Measurements from ENCODE around the gene ACTR2.
"Not testable (repeated sequence)": the region's sequence is repeated elsewhere in the genome, so short reads cannot be mapped to it uniquely, and the experiment has no call there.

ACTR2 gene

DNA sequence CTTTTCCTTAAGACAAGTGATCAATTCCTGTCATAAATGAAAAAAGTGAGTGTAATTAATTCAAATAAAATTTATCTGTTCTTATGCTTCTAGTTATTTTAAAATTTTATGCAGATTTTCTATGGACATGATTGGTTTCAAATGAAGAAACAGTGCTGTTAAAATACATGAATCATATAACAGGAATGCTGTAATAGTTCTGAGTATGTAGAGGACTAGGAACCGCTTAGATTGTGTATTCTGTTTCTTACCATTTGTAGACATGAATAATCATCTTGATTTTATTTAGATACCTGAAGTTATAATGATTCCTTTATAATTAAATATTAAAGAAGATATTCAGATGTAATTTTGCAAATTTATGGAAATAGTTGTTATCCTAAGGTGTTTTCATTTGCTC lies 3.5 kb downstream of the ACTR2 start:
- DNase-seq, result no peak

DNA sequence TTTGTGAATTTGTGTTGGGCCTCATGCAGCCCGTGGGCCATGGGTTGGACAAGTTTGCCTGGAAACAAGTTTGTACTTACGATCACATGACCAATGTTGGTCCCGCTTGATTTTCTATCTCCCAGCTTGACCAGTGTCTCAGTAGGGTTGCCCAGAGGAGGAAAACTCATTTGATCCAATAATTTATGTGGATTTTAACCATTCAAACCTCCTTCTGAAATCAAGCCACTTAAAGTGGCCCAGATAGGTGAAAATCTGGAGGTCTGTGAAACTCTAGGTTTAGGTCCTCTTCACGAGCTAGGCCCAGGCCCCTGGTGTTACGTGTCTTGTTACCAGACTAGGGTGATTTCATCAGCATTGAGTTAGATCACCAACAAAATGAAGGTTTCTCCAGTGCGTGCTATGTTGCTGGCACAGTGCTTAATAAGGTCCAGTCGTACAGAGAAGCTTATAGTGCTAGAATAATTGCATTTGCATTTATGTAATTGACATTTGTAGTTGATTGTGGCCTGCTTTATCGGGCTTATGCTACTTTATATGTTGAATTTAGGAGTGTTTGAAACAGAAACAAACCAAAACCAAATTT lies 4.4 kb downstream of the ACTR2 start:
- DNase-seq, result no peak

DNA sequence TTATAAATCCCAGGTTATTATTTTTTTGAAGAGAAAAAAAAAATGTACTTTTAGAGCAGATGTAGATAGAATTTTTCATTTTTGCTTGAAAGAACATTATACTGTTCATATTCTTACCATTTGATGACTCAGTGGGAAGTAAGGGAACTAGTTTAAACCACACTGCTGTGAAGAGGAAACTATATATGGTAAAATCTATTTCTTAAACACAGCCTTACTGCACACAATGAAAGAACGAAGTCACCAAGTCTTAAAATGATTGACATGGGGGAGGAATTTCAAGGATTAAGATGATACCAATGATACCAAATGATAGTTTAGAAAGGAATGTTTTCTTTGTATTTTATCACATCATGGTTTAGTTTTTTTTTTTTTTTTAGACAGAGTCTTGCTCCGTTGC lies 5.0 kb downstream of the ACTR2 start:
- DNase-seq, result no peak

DNA sequence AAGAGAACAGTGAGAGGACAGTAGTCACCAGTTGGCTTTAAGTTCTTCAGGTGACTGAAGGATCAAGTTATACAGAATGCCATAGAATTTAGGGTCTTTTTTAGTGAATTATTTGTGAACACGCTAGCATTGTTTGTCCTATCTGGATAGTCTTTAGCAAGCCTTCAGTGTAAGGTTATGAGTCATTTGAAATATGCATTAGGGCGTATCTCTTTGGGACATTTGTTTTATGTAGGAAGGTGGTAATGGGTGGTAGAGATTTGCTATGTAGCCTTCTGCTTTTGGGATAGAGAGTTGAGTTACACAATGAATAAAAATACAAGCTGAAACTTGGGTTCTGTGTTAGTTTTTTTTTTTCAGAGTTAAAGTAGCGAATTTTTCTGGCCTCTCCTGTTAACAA lies 13.0 kb downstream of the ACTR2 start:
- DNase-seq, result no peak

DNA sequence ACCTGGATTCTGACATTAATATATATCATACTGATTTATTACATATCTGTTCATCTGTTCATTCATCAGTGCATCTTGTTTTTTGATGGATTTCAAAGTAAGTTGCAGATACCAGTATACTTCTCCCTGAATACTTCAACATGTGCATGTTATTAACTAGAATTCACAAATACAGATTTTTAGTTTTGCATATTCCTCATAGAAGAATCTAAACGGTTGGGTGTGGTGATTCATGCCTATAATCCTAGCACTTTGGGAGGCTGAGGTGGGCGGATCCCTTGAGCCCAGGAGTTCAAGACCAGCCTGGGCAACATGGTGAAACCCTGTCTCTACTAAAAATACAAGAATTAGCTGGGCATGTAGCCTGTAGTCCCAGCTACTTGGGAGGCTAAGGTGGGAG lies 16.8 kb downstream of the ACTR2 start:
- DNase-seq, result not testable (repeated sequence)

DNA sequence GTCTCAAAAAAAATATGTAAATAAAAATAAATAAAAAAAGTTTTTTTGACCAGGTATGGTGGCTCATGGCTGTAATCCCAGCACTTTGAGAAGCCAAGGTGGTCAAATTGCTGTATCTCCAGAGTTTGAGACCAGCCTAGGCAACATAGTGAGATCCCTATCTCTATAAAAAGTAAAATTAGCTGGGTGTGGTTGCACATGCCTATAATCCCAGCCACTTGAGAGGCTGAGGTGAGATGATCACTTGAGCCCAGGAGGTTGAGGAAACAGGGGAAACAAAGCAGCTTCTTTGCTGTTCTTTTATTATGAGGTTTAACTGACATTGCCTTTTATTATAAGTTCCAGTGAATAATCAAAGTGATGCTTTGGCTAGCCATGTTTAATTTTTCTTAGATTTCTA lies 25.0 kb downstream of the ACTR2 start:
- DNase-seq, result no peak

DNA sequence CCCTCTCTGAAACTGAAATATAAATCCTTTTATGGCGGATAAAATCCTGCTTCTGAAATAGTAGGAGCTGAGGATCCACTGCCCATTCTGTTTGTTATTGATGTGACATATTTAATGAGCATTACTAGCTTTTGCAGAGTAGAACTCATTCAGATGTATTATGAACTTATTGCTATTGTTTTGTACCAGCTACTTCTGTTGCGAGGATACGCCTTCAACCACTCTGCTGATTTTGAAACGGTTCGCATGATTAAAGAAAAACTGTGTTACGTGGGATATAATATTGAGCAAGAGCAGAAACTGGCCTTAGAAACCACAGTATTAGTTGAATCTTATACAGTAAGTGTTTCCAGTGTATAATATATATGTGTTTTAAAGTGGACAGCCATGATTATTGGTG lies 27.7 kb downstream of the ACTR2 start:
- DNase-seq, result no peak

DNA sequence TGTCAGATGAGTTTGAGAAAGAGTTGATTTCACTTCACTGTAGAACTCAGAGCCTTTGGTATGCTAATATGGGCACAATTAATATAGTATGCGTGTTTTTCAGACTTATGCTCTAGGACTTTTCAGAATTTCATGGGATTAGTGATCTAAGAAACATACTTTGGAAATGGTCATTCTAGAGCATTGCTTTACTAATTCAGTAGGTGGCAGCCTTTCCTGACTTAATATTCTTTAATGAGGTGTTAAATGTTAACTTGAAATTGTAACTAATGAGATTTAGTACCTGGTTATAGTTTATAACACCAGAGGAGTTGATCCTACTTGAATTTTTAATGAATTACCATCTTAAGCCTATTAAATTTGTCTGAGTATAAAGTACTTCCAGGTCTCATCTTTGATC lies 28.4 kb downstream of the ACTR2 start:
- DNase-seq, result no peak

DNA sequence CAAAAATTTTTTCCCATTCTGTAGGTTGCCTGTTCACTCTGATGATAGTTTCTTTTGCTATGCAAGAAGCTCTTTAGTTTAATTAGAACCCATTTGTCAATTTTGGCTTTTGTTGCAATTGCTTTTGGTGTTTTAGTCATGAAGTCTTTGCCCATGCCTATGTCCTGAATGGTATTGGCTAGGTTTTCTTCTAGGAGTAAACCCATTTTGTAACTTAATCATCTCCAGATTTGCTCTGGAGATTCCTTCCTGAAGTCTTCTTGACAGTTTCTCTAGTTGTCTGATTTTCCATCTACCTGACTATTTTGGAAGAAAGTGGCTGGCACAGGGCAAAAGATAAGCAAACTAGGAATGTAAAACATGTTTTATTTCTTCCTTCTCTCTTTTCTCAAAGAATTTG lies 30.2 kb downstream of the ACTR2 start:
- DNase-seq, result not testable (repeated sequence)

DNA sequence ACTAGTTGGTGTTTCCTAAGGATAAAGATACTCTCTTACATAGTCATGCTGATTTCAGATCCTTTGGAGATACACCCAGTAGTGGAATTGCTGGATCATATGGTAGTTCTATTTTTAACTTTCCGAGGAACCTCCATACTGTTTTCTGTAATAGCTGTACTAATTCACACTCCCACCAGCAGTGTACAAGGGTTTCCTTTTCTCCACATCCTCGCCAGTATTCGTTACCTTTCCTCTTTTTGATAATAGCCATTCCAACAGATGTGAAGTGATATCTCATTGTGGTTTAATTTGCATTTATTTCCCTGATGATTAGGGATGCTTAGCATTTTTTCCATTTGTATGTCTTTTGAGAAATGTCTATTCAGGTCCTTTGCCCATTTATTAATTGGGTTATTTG lies 34.0 kb downstream of the ACTR2 start:
- no peak for DNase-seq

DNA sequence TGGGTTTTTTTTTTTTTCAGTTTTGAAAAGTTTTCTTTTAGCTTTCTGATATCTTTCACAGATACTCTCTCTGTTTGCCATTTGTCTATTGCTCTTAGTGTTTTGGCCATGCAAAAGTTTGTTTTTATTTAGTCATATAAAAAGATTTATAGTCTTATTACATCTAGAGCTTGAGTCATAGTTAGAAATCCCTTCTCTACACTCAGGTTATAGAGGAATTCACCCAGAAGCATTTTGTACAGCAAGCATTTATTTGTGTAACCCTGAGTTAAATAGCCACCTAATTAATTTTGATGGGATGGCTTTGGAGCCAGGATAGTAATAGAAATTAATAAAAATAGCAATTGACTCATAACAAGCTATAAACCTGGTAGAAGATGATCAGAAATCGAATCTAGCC lies 35.6 kb downstream of the ACTR2 start:
- DNase-seq, result no peak

DNA sequence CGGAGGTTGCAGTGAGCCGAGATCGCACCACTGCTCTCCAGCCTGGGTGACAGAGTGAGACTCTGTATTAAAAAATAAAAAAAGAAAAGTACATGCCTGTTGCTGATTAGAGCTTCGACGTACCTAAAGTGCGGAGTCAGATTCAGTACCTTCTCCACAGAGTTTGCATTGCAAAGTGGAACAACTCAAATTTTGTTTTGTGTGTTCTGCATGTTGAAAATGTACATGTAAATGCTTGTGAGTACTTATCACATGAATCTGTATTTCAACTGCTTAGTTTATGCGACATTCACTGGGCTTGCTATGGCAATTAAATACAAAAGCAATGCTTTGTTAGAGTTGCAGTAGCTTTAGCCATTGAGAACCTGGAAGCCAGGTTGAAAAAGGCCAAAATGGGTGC lies 36.4 kb downstream of the ACTR2 start:
- no peak for DNase-seq

DNA sequence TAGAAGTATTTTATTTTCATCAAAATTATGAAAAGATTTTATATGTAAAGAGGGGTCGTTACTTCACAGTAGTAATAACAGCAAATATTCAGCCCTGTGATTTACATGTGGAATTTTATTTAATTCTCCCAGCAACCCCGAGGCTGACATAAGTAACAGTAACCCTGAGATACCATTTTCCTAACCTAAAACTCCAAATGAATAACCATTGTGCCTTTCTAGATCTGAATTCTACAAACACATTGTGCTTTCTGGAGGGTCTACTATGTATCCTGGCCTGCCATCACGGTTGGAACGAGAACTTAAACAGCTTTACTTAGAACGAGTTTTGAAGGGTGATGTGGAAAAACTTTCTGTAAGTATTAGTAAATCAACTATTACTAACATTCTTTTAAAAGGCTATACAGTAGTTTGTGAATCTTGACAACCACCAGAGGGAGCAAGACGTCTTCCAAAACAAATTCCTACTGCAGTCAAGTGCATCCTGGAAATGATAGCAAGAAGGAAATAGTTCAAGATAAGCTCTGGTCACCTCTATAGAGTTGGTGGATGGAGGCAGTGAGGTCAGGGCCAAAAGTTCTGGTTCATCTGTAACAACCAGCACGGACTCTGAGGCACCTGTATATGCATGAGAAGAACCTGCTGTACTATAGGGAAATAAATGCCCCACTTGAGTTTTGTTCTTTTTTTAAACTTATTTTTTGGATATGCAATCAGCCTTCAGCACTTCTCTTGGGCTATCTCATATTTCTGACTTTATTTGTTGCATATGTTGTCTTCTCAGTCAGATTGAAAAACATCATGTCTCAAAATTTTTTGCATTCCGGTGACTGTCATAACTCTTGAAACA lies 37.4 kb downstream of the ACTR2 start:
- DNase-seq, result peak in 3 of 6 experiments; percentile 3 to 46 (median 32)

DNA sequence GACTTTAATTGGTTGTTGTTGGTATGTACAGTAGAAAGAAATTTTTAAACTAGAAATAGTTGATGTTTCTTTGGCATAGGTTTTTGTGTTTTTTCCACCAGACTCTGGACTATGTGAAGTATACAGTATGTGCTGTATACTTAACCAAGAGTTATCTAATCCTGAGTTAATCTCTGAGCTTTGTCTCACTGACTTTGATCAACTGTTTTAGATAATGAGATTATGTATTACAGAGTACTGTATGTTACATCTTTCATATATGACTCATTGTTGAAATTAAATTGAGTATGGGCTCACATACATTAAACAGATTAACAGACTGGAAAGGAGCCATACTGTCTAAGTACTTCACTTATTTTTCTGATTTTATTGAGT lies 38.0 kb downstream of the ACTR2 start:
- no peak for DNase-seq

DNA sequence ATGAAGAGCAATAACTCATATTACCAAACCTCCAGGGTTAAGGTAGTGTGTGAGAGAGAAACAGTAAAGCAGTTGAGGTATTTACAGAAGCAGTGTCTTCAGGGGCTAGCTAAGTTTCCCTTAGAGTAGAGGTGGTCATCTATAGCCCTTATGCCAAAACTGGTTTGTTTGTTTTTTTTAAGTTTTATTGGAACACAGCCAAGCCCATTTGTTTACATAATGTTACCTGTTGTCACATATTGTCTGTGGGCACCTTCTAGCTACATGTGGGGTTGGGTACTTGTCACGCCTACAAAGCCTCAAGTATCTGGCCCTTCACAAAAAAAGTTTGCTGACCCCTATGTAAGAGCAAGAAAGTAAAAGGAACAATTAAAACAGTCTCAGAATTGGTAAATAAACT lies 39.4 kb downstream of the ACTR2 start:
- no peak for DNase-seq

DNA sequence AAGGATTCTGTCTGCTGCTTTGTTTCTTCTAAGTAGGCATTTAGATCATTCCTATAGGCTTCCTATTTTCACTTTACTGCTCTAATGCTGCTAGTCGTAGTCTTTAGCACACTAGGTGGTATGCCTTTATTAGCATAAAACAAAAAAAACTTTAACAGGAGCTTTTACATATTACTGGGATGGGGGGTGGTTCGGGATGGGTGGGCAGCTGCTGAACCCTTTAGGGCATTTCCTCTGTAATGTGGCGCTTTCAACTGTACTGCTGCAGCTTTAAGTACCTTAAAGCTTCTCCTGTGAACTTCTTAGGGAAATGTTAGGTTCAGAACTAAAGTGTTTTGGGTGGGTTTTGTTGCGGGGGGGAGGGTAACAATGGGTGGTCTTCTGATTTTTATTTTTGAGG lies 41.3 kb downstream of the ACTR2 start:
- no peak for DNase-seq

DNA sequence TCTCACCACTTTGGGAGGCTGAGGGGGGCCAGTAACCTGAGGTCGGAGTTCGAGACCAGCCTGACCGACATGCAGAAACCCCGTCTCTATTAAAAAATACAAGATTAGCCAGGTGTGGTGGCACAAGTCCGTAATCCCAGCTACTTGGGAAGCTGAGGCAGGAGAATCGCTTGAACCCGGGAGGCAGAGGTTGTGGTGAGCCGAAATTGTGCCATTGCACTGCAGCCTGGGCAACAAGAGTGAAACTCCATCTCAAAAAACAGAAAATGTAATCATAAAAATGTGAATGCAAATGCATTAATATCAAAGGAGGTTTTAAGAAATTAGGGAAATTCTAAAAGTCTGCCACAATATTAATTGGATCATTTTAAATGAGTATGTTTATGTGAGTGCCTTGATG lies 45.7 kb downstream of the ACTR2 start:
- DNase-seq, result no peak

DNA sequence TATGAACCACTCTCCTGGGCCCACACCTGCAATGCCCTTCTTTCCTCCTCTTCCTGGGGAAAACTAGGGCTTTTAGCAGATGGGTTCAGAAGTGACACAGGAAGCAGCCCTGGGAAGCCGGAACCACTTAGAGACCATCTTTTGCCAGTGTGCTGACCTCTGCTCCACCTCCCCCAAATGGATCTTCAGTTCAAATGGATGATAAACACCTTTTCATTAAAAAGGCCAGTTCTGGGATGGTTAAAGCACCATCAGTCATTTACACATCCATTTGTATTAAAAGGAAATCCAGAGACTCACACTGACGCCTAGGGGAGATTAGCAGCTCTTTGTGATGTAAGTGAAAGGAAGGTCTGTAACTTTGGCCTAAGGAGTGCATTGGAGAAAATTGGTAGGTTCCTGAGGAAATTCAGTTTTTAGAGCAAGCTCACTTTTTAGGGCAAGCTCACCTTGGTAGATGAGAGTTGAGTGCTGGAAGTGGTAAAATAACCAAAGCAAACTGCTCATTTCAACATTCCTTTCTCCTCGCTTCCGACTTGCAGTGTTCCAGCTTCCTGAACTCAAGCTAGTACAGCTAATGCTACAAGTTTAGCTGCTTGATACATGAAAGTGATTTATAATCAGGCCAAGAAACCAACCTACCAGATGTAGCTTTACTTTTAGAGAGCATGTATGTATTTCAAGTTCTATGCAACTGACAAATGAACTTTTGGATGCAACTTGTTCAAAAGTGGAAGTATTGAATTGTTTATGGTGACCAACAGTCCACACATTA lies 47.7 kb downstream of the ACTR2 start:
- DNase-seq, result no peak

DNA sequence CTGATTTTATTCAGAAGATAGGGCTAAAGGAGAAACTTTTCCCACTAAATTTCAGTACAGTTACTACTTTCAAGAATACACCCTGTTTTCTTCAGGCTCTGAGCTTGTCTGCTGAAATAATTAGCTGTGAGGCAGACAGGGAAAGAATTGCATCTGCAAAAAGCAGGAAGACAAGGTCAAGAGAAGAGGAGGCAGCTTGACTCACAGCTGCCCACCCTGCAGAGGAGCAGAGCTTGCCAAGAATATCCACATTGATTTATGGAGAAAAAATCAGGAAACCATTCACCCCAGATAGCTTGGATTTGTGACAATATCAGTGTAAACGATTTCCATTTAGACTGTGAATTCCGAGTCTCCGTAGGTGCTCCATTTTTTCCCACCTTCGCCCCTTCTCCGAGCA lies 49.0 kb downstream of the ACTR2 start:
- no peak for DNase-seq

DNA sequence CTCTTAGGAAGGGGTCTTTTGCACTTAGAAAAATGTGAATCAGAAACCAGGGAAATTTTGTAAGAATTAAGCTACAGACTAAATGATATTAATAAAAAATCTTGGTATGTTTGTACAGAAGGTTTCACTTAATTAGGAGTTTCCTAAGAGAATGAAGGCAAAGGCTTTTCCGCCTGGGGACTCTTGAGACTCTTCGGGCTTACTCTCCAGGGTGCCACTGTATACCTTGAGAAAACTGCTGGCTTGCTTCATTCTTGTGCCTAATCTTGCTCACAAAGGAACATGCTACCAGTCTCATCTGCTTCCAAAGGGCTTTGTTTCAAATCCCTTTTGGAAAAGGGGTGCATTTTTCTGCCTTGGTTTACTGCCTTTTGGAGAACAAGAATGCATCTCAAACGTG lies 49.5 kb downstream of the ACTR2 start:
- no peak for DNase-seq

DNA sequence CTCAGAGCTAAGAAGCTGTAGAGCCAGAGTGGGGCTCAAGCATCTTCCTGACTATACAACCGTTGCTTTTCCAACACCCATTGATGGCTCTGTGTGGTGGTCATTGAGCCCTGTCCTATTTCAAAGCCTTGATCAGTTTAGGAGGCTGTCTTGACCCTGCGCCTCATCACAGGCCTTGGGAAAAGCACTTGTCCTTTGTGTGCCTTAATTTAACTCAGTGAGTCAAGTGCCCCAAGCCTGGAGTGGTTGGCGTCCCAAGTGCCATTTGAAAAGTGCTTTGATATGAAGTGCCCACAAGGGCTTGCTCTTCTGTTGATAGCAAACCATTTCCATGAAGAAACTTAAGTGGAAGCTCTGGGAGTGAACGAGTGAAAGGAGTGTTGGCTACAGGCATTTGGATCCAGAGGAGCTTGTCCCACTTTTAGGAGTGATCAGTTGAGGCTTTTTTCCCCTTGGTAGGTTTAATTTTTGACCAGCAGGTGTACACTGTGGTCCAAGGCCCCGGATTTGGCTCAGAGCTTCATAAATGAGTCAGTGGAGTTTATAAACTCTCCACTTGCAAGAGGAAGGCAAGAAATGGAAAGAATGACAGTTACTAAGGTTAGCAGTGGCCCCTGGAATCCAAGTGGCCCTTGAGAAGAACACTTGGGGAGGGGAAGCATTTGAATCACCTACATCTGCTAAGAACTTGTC lies 50.3 kb downstream of the ACTR2 start:
- DNase-seq, result no peak

DNA sequence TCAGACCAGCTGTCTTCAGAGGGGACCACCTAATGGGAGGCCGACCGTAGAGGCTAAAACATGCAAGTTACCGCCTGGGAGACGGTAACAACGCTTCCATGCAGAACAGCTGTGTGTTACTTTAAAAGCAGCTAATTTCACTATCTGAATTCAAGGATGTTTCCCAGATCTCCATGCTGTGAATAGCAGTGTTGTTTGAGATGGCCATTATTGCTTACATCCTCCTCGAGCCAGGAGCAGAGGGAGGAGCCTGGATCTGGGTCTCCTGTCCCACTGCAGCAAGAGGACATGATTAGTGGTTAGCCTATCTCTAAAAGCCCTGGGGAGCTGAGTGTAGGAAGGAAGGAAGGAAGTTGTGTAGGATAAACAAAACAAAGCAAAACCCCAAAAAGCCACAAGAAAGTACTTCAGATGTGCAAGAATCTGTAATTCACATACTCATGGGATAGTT lies 50.9 kb downstream of the ACTR2 start:
- no peak for DNase-seq

DNA sequence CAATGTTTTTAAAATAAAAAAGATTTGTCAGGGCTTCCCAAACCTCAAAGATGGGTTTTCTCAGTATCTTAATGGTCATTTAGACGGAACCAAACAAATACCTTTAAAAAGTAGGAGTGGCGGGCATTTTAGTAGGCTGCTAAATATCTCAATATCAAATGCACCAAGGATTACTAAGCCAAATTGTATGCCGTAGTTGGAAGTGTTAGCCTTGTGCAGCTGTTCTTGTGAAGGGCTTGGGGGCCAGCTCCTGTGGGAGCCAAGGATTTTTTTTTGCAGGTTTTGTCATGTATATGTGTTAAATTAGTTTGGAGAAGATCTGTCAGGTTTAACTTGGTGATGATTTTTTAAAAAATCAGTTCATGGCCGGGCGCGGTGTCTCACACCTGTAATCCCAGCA lies 52.1 kb downstream of the ACTR2 start:
- no peak for DNase-seq

Measured in stimulated activated naive CD4-positive, alpha-beta T cell (primary cell).